GM23338 (cell line): ENCODE results near the gene NECAP2. TPM values are rescaled to one million over a fixed set of nuclear protein-coding genes. Genes with fewer than 3 reads are reported as not detected.

Experiments
- ATAC-seq: fragments of 200-7000 bp; cut with Tn5 transposase; 3 replicates; pipeline ENCODE4 v1.9.1; 2020
- DNase-seq: peaks from one replicate; pipeline ENCODE4 v3.0.0-alpha.2; 2015; ENCODE audit warnings: low spot score
- H2AFZ ChIP-seq: fragments of 200-600 bp; sonication (generic); 2 replicates; pipeline ENCODE4 v1.8.0; 2016; ENCODE audit warnings: antibody characterized with exemption, mild to moderate bottlenecking, moderate library complexity
- H3F3A ChIP-seq: fragments of 200-600 bp; sonication (generic); replicated peaks from 2 replicates; pipeline ENCODE4 v1.8.0; 2017; ENCODE audit warnings: antibody characterized with exemption, mixed run types, low read depth
- H3K27ac ChIP-seq: fragments of 200-600 bp; sonication (generic); 2 replicates; pipeline ENCODE4 v1.6.1; 2016; ENCODE audit warnings: low read depth
- H3K27me3 ChIP-seq: fragments of 200-600 bp; sonication (generic); 2 replicates; pipeline ENCODE4 v1.8.0; 2016; ENCODE audit warnings: mild to moderate bottlenecking, mixed run types, moderate library complexity; ENCODE audit not compliant: insufficient read depth
- H3K36me3 ChIP-seq: fragments of 200-600 bp; sonication (generic); 2 replicates; pipeline ENCODE4 v1.8.0; 2016; ENCODE audit warnings: mild to moderate bottlenecking; ENCODE audit not compliant: insufficient read depth
- H3K4me1 ChIP-seq: fragments of 200-600 bp; sonication (generic); 2 replicates; pipeline ENCODE4 v1.8.0; 2016; ENCODE audit warnings: mild to moderate bottlenecking, moderate library complexity; ENCODE audit not compliant: insufficient read depth
- H3K4me2 ChIP-seq: fragments of 200-600 bp; sonication (generic); 2 replicates; pipeline ENCODE4 v1.7.1; 2017; ENCODE audit warnings: mixed run types
- H3K4me3 ChIP-seq: fragments of 200-600 bp; sonication (generic); 2 replicates; pipeline ENCODE4 v1.6.1; 2016; ENCODE audit warnings: mixed run types
- H3K79me2 ChIP-seq: fragments of 200-600 bp; sonication (generic); replicated peaks from 2 replicates; pipeline ENCODE4 v1.8.0; 2017; ENCODE audit warnings: mild to moderate bottlenecking; ENCODE audit not compliant: insufficient read depth
- H3K9me2 ChIP-seq: fragments of 200-600 bp; sonication (generic); 2 replicates; pipeline ENCODE4 v1.8.0; 2017; ENCODE audit not compliant: insufficient read depth
- H4K20me1 ChIP-seq: fragments of 200-600 bp; sonication (generic); replicated peaks from 2 replicates; pipeline ENCODE4 v1.8.0; 2017; ENCODE audit warnings: mild to moderate bottlenecking; ENCODE audit not compliant: insufficient read depth
- H3K27ac Mint-ChIP-seq: 2 replicates; pipeline ENCODE4 v1.8.0; 2020; ENCODE audit warnings: inconsistent platforms, mild to moderate bottlenecking, moderate library complexity, mixed read lengths
- H3K27me3 Mint-ChIP-seq: 3 replicates; pipeline ENCODE4 v1.8.0; 2022; ENCODE audit warnings: low read depth, mild to moderate bottlenecking, moderate library complexity, mixed read lengths, inconsistent platforms; ENCODE audit not compliant: insufficient read depth, poor library complexity
- H3K36me3 Mint-ChIP-seq: 3 replicates; pipeline ENCODE4 v1.8.0; 2021; ENCODE audit warnings: low read depth, mild to moderate bottlenecking, inconsistent platforms, moderate library complexity, mixed read lengths
- H3K4me1 Mint-ChIP-seq: 3 replicates; pipeline ENCODE4 v1.8.0; 2020; ENCODE audit warnings: mild to moderate bottlenecking, inconsistent platforms, mixed read lengths
- H3K4me3 Mint-ChIP-seq: 3 replicates; pipeline ENCODE4 v1.8.0; 2021; ENCODE audit warnings: moderate library complexity, mild to moderate bottlenecking, inconsistent platforms, mixed read lengths
- H3K9me3 Mint-ChIP-seq: 3 replicates; pipeline ENCODE4 v1.8.0; 2020; ENCODE audit warnings: moderate library complexity, mild to moderate bottlenecking, inconsistent platforms, mixed read lengths
- ZNF114 ChIP-seq: fragments of 250-450 bp; sonication (Bioruptor Pico); IDR thresholded peaks from 2 replicates; pipeline ENCODE4 v1.5.0; 2020; ENCODE audit warnings: mild to moderate bottlenecking, moderate library complexity
- polyA plus RNA-seq: library from polyadenylated mRNA; unstranded; fragments of >200 nt; fragmentation: Nextera tagmentation; extraction: Ambion mirVana; gene quantifications from 2 replicates; pipeline ENCODE4 v1.2.1, GENCODE V29; 2016
- total RNA-seq: library from RNA; depleted of rRNA; stranded (reverse); fragments of >200 nt; shearing (Covaris generic); gene quantifications from 2 replicates; pipeline ENCODE4 v1.2.3, GENCODE V29; 2014
- TF ChIP-seq, protein P1 (sequence below): fragments of 250-450 bp; sonication (Bioruptor Pico); IDR thresholded peaks from 2 replicates; pipeline ENCODE4 v1.5.0; 2020; ENCODE audit warnings: mild to moderate bottlenecking, moderate library complexity
- TF ChIP-seq, protein P2 (sequence below), 2 experiments: fragments of 200-600 bp in 1 of 2; sonication (generic) in 1 of 2; conservative IDR thresholded peaks; 2 replicates each; pipeline versions ENCODE4 v1.5.1 to v1.6.1; 2016 to 2017; ENCODE audit warnings: antibody characterized with exemption in 2 of 2, low read depth in 2 of 2, mild to moderate bottlenecking in 2 of 2, moderate library complexity in 1 of 2

NECAP2 gene
- total and polyA plus RNA-seq, 2 experiments from 2014 or later, result 20.2 to 28.9 TPM

DNA sequence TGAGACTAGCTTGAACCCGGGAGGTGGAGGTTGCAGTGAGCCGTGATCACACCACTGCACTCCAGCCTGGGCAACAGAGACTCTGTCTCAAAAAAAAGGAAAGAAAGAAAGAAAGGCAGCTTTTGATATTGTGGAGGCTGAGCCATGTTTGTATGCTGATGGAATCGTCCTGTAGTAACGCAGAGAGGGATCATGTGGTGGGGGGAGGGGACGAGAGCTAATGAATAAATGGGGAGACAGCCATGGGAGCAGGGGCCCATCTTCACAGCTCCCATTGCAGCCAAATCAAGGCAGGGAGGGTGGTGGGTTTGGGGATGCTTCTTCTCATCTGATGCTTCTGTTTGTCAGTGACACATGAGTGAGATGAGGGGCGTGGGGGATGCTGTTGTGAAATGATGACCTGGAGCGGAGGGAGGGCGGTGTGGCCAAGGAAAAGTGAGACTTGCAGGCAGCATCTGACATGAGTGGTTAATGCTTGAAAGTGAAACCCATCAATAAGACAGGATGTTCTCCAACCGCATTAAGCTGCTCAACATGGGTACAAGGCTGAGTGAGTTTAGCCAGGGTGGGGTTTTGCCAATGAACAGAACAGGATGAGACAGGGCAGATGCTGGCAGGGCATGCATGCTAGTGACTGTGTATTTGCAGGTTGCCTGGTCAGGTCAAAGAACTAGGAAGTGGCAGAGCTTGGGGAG lies 20.0 kb upstream of the NECAP2 start:
- peaks cover 13% of the 10 kb centered on the region for H3K4me1 Mint-ChIP-seq
- H3K27ac ChIP-seq, result no peak overlapping the region
- H3F3A ChIP-seq, result no peaks in the 10 kb centered on the region
- no peaks in the 10 kb centered on the region for H4K20me1 ChIP-seq
- no peak overlapping the region for H3K27ac Mint-ChIP-seq
- H3K79me2 ChIP-seq, result no peaks in the 10 kb centered on the region
- no peak for DNase-seq
- peak overlapping the region; percentile 83 for H2AFZ ChIP-seq
- no peaks in the 10 kb centered on the region for H3K9me2 ChIP-seq
- no peaks in the 10 kb centered on the region for H3K36me3 Mint-ChIP-seq
- H3K4me3 Mint-ChIP-seq, result no peak overlapping the region
- H3K4me2 ChIP-seq, result 0 out of 2 replicates have a peak overlapping the region, but pooled peaks have one; percentile 55
- no peaks in the 10 kb centered on the region for H3K27me3 ChIP-seq
- no peak for ATAC-seq
- H3K4me1 ChIP-seq, result no peaks in the 10 kb centered on the region; the same call in 1 of the 2 replicates
- TF ChIP-seq, protein P1, sequence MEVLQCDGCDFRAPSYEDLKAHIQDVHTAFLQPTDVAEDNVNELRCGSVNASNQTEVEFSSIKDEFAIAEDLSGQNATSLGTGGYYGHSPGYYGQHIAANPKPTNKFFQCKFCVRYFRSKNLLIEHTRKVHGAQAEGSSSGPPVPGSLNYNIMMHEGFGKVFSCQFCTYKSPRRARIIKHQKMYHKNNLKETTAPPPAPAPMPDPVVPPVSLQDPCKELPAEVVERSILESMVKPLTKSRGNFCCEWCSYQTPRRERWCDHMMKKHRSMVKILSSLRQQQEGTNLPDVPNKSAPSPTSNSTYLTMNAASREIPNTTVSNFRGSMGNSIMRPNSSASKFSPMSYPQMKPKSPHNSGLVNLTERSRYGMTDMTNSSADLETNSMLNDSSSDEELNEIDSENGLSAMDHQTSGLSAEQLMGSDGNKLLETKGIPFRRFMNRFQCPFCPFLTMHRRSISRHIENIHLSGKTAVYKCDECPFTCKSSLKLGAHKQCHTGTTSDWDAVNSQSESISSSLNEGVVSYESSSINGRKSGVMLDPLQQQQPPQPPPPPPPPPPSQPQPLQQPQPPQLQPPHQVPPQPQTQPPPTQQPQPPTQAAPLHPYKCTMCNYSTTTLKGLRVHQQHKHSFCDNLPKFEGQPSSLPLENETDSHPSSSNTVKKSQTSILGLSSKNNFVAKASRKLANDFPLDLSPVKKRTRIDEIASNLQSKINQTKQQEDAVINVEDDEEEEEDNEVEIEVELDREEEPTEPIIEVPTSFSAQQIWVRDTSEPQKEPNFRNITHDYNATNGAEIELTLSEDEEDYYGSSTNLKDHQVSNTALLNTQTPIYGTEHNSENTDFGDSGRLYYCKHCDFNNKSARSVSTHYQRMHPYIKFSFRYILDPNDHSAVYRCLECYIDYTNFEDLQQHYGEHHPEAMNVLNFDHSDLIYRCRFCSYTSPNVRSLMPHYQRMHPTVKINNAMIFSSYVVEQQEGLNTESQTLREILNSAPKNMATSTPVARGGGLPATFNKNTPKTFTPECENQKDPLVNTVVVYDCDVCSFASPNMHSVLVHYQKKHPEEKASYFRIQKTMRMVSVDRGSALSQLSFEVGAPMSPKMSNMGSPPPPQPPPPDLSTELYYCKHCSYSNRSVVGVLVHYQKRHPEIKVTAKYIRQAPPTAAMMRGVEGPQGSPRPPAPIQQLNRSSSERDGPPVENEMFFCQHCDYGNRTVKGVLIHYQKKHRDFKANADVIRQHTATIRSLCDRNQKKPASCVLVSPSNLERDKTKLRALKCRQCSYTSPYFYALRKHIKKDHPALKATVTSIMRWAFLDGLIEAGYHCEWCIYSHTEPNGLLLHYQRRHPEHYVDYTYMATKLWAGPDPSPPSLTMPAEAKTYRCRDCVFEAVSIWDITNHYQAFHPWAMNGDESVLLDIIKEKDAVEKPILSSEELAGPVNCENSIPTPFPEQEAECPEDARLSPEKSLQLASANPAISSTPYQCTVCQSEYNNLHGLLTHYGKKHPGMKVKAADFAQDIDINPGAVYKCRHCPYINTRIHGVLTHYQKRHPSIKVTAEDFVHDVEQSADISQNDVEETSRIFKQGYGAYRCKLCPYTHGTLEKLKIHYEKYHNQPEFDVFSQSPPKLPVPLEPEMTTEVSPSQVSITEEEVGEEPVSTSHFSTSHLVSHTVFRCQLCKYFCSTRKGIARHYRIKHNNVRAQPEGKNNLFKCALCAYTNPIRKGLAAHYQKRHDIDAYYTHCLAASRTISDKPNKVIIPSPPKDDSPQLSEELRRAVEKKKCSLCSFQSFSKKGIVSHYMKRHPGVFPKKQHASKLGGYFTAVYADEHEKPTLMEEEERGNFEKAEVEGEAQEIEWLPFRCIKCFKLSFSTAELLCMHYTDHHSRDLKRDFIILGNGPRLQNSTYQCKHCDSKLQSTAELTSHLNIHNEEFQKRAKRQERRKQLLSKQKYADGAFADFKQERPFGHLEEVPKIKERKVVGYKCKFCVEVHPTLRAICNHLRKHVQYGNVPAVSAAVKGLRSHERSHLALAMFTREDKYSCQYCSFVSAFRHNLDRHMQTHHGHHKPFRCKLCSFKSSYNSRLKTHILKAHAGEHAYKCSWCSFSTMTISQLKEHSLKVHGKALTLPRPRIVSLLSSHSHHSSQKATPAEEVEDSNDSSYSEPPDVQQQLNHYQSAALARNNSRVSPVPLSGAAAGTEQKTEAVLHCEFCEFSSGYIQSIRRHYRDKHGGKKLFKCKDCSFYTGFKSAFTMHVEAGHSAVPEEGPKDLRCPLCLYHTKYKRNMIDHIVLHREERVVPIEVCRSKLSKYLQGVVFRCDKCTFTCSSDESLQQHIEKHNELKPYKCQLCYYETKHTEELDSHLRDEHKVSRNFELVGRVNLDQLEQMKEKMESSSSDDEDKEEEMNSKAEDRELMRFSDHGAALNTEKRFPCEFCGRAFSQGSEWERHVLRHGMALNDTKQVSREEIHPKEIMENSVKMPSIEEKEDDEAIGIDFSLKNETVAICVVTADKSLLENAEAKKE, result no peak
- no peak for TF ChIP-seq ZNF114 (CRISPR knock-in tag)
- TF ChIP-seq, protein P2, sequence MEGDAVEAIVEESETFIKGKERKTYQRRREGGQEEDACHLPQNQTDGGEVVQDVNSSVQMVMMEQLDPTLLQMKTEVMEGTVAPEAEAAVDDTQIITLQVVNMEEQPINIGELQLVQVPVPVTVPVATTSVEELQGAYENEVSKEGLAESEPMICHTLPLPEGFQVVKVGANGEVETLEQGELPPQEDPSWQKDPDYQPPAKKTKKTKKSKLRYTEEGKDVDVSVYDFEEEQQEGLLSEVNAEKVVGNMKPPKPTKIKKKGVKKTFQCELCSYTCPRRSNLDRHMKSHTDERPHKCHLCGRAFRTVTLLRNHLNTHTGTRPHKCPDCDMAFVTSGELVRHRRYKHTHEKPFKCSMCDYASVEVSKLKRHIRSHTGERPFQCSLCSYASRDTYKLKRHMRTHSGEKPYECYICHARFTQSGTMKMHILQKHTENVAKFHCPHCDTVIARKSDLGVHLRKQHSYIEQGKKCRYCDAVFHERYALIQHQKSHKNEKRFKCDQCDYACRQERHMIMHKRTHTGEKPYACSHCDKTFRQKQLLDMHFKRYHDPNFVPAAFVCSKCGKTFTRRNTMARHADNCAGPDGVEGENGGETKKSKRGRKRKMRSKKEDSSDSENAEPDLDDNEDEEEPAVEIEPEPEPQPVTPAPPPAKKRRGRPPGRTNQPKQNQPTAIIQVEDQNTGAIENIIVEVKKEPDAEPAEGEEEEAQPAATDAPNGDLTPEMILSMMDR (conservative IDR thresholded peaks at IDR 0.05; ENCODE audit: low read depth in 2 of 2), result no peak
- H3K36me3 ChIP-seq, result no peaks in the 10 kb centered on the region
- no peaks in the 10 kb centered on the region; the same call in 2 of the 3 replicates for H3K9me3 Mint-ChIP-seq
- peaks cover 6% of the 10 kb centered on the region for H3K27me3 Mint-ChIP-seq
- H3K4me3 ChIP-seq, result no peak overlapping the region
